ENCODE results near the gene PRKAR1A.
"Not testable (repeated sequence)": the region's sequence is repeated elsewhere in the genome, so short reads cannot be mapped to it uniquely, and the experiment has no call there.

The PRKAR1A gene

DNA sequence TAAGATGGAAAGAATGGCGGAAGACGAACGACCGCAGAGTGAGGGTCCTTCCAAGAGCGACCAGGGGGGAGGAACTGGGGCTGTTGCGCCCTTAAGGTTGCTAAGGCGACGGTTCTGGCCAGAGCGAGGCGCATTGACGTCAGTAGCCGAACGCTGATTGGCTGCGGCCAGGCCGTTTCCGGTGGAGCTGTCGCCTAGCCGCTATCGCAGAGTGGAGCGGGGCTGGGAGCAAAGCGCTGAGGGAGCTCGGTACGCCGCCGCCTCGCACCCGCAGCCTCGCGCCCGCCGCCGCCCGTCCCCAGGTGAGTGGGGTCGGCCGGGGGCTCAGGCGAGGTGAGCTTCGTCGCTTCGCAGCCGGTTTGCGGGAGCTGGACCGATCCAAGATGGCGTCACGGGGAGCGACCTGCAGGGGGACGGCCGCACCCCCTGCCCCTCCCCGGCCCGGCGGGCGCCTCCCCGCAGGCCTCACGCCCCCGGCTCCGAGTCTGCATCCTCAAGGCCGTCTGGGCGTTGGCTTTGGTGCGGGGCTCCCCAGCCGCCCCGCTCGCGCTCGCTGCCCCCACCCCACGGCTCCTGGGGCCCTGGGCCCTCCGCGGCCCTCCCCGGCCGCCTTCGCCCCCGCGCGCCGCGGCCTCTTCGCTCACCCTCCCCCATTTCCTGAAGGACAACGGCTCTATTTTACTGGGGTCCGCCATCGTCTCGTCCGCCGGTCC lies at the start of gene PRKAR1A:
Gene PRKAR1A, plus strand, starts transcription at position 184 of the 713 bp plus-strand sequence. CDS start 2,970 bp downstream, outside the sequence.
- DNase-seq = peak; percentile 84

DNA sequence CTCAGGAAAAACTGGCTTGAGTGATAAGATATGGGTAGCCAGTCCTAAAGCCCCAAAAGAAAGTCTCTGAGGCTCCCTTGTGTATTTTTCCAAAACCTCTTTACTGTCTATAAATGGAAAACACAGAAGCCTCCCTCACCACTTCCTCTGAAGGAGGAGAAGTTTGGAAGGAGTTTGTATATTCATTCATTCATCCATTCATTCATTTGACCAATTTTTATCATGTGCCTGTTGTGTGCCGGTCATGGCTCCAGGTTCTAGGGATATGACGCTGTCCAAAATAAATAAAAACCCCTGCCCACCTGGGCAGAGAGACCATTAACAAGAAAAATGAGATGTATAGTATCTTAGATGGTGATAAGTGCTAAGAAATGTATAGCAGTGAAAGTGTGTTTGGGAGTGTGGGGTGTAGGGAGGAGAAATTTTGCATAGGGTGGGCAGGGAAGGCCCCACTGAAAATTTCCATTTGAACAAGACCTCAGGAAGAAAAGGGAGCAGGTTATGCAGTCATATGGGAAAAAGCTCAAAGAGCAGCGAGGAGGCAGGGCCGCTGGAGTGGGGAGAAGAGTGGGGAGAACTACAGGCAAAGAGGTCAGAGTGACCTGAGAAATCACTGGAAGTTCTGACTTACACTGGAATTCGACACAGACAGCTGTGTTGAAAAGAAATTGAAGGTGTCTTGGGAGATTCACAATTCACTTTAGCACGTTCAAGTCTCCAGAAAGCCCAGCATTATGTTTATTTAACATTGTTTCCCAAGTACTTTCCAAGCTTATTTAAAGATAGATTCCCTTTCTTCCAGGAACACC lies 48.8 kb upstream of the PRKAR1A start:
- DNase-seq = no peak

DNA sequence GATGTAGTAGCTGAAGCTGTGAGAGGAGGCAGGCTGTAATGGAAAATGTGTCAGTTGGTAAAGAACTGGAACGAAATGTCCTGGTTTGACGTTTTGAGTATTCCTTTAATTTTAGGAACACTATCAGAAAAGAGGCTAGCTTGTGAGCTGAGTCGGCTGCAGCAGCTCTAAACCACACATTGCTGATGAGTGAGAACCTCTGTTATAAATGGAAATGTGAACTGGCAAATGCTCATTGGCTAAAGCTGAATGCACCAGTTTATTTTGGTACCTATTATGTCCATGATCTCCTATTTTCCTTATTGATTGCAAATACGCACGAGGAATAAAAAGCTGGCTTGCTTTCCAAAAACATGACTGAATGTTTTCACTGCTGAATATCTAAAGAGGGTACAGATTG lies 43.9 kb upstream of the PRKAR1A start:
- no peak for DNase-seq

DNA sequence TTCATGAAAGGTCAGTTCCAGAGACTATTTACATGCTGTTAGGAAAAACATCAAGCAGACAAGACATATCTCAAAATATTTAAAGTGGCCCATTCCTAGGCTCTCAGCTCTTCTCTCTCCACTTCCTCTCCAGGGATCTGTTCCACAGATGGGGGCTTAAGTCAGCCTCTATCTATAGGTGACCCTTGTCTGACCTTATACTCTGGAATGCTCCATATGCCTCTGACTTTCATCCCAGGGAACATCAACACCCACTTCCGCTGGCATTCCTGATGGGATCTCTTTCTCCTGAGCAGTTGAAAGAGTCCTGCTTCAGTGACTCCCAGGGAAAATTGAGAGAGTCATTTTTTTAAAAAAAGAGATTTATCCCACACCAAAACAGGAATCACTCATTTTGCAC lies 43.4 kb upstream of the PRKAR1A start:
- no peak for DNase-seq

- DNase-seq = no peak
Measured at GRCh38 chr17:68470961-68471360, 41.3 kb upstream of the PRKAR1A start.

DNA sequence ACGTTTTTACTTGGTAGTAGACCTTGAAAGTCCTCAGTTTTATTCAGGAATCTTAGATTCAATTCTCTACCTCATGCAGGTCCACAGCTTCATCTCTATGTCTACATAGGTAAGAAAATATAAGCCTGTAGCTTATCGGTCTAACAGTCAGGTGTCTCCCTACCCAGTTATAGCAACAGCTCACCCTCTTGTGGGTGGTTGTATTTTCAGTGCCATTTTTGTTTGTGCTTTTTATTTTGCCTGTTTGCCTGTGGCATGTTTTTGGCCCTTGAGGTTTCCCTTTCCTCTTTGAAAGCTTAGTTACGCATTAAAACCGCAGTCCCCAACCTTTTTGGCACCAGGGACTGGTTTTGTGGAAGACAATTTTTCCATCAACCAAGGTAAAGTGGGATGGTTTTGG lies 31.3 kb upstream of the PRKAR1A start:
- no peak for DNase-seq

DNA sequence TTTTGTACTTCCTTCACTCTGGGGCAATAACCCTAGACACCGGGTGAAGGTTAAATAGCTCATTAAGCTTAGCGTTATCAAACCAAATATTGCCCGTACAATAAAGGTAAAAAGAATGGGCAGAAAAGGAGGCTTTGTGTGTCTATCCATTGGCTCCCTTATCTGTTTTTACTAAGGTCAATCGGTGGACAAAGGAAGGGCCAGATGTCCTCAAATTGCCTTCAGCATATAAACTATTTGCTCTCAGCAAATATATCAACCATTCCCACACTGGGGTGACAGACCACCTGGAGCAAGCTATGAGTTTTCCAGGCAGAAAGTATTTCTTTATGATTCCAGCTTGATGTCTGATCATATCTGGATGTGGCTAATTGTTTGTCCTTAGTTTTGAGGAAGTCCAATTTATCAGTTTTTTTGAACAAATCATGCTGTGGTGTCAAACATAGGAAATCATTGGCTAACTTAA lies 29.6 kb upstream of the PRKAR1A start:
- DNase-seq = no peak

- no peak for DNase-seq
Measured at GRCh38 chr17:68484458-68484857, 27.8 kb upstream of the PRKAR1A start.

- no peak for DNase-seq
Measured at GRCh38 chr17:68489919-68490318, 22.3 kb upstream of the PRKAR1A start.

DNA sequence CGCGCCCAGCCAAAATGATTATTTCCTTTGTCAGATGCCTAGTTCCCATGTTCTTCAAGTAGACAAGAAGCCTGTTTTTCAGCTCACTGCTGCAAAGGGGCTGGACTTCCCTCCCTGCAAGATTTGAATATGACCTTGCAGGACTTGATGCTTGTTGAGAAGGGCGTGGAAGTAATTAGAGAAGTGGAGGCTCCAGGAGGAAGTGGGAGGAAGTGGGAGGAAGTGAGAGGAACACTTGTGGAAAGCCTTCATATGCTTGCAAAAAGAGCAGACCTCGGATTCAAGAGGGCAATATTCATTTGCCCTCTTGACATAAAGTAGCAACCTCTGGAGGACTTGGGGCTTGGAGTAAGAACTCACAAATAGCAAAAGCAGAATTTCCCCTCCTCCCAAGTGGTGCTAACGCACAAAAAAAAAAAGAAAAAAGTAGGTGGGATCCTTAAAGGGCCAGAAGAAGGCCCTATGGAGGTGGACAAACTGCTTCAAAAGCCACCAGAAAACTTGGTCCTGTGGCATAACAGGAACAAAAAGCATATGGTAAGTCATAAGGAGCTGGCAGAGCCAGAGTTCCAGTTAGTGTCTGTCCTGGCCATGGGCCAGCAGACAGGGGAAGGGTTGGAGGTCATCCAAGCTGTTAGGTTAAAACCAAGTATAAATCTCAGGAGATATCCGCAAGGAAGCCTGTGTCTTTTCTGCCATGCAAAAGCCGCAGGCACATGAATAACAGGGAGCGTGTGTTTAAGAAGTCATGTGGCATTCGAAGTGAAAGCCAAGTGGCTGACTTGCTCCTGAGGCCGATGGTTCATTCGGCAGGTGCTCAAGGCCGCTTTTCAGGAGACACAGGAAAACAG lies 20.6 kb upstream of the PRKAR1A start:
- DNase-seq = no peak

DNA sequence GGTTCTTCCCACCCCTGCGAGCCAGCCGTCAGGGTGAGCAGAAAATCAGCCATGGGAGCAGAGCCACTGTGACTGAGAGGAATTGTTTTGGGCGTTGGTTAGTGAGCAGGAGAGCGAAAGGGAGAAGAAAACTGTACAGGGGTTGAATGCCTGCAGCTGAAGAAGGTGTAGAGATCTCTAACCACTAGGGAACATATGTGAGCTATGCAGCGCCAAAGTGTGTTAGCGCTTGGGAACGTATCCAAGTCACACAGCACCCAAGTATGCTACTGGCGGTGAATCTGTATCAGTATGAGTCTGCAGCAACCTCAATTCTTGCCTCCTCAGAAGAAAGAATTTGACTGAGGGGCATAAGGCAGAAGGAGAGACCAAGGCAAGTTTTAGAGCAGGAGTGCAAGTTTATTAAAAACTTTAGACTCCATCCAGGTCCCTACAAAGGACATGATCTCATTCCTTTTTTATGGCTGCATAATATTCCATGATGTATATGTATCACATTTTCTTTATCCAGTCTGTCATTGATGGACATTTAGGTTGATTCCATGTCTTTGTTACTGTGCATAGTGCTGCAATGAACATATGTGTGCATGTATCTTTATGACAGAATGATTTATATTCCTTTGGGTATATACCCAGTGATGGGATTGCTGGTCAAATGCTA lies 19.7 kb upstream of the PRKAR1A start:
- not testable (repeated sequence) for DNase-seq

- no peak for DNase-seq
Measured at GRCh38 chr17:68495081-68495480, 17.1 kb upstream of the PRKAR1A start.

GRCh38 chr17:68497885-68498319 lies 14.3 kb upstream of the PRKAR1A start:
- DNase-seq = no peak

GRCh38 chr17:68498479-68499326 lies 13.5 kb upstream of the PRKAR1A start:
- no peak for DNase-seq

- DNase-seq = no peak
Measured at GRCh38 chr17:68499587-68499986, 12.6 kb upstream of the PRKAR1A start.

DNA sequence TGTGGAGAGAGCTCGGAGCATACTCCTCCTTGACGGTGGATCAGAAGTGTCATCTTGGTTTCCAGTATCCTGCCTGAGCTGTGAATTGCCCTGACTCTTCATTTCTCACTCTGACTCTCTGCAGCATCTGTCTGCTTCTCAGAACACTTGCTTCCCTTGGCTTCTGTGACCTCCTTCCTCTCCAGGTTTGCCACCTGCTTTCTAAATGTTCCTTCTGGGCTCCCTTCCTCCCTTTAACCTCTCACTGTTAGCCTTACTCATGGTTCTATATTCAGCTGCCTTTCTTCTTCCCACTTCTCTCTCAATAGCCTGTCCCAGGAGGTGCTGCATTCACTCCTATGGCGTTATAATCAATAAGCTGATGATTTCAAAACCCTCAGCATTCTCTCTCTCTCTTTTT lies 11.2 kb upstream of the PRKAR1A start:
- no peak for DNase-seq

- no peak for DNase-seq
Measured at GRCh38 chr17:68505951-68506350, 6.3 kb upstream of the PRKAR1A start.

GRCh38 chr17:68507576-68507975 lies 4.7 kb upstream of the PRKAR1A start:
- no peak for DNase-seq

DNA sequence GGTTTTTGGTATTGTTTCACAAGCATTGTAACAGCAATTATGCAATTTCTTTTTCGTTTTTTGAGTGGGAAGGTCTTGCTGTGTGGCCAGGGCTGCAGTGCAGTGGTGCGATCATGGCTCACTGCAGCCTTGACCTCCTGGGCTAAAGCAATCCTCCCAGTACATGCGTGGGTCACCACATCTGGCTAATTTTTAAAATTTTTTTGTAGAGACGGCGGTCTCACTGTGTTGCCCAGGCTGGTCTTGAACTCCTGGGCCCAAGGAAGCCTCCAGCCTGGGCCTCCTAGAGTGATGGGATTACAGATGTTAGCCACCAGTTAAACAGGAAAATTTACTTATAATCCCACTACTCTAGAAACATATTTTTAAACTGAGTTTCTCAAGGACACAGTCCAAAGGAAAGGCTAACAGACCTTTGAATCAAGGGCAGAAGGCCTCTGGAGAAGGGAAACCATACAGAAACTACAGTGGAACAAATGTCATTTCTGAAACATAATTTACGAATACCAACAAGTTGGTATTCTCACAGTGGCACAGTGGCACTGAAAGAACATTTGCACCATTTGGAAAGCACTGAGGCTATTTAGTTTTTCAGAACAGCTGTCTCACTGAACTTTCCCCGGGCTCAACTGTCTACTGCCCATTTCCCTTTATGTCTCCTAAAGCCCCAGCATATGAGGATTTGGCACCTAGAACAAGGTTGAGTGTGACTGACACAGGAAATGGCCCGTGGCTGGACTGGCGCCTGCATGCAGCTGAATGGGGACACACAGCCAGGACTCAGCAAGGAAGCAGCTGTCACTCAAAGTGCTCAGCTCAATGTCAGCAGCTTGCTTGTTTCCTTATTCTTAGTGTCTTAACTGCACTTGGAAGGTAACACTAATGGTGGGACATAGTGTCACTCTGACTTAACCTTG lies 2.8 kb upstream of the PRKAR1A start:
- no peak for DNase-seq

DNA sequence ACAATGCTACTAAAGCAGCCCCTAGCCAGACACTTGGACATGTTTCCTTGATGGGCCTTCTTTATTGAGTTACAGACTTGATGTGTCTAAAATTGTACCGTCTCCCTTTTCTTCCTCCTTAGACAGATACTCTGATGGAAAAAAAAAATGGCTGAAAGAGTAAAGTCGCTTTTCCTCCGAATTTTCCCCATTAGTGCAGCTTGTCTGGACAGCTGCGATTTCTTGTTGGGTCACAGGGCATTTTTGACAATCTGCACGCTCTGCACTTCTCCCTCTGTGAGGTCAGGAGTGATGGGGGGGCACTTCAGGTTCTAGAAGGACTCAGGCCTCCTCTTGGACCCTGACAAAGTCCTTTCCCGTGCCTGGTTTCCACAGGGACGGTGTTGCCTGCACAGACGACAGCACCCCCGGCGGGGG lies 968 bp upstream of the PRKAR1A start:
- no peak for DNase-seq

Measured in NCI-H1048 (cell line).